ENCODE results near the gene SMARCB1. TPM values are rescaled to one million over a fixed set of nuclear protein-coding genes. Genes with fewer than 3 reads are reported as not detected.
A peak's percentile ranks its signal among the peaks of the same experiment; 100 is the strongest.

SMARCB1 gene
- total and polyA plus RNA-seq, 10 donors: 64.2 to 166 (median 85.8) TPM

DNA sequence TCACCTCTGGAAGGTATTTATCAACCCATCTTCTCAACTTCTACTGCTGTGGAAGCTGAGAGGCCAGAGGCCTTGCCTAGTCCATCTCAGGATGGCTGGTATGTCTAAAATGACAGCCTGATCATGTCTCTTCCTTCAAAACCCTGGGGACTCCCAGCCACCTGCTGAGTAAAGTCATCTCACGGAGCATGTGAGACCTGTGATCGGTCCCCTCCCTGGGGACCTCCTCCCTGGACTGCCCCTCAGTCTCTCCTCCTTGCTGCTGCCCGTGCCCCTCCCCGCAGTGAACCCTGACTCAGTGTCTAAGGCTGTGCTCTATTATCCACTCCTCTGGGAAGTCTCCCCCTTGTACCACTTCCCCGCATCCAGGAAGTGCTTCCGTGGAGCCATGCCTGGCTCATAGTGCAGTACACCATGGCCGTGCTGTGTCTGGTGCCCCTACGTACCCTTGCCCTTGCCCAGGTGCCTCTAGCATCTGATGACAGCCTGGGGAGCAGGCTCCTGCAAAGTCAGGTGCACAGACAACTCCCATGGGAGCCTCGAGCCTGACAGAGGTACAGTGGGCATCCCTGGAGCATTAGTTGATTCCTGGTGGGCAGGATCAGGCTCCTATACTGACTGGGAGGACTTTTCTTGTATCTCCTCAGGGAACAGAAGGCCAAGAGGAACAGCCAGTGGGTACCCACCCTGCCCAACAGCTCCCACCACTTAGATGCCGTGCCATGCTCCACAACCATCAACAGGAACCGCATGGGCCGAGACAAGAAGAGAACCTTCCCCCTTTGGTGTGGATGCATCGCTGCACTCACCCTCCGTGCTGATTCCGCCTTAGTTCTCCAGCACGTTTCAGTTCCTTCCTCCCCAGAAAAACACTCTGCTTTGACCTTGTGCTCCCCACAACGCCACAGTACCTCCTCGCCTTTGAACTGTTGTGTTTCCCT lies 13.8 kb downstream of the SMARCB1 start:
- H3K4me1 ChIP-seq: peaks cover 0 to 67% (median 45%) of the 10 kb centered on the region in 6 donors
- H3K36me3 ChIP-seq: peaks cover 0 to 100% (median 79%) of the 10 kb centered on the region in 6 donors
- TF ChIP-seq POLR2A (IDR thresholded peaks at IDR 0.05) (no peak), POLR2AphosphoS5 (IDR thresholded peaks at IDR 0.05) (peak; percentile 31 to 69 (median 61))
- TF ChIP-seq, protein P1, sequence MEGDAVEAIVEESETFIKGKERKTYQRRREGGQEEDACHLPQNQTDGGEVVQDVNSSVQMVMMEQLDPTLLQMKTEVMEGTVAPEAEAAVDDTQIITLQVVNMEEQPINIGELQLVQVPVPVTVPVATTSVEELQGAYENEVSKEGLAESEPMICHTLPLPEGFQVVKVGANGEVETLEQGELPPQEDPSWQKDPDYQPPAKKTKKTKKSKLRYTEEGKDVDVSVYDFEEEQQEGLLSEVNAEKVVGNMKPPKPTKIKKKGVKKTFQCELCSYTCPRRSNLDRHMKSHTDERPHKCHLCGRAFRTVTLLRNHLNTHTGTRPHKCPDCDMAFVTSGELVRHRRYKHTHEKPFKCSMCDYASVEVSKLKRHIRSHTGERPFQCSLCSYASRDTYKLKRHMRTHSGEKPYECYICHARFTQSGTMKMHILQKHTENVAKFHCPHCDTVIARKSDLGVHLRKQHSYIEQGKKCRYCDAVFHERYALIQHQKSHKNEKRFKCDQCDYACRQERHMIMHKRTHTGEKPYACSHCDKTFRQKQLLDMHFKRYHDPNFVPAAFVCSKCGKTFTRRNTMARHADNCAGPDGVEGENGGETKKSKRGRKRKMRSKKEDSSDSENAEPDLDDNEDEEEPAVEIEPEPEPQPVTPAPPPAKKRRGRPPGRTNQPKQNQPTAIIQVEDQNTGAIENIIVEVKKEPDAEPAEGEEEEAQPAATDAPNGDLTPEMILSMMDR (IDR thresholded peaks at IDR 0.05 in 8 of 11, conservative IDR thresholded peaks at IDR 0.05 in 3 of 11): no peak
- H3K27ac ChIP-seq: peak overlapping the region; percentile 39 to 85 (median 70)
- no peaks in the 10 kb centered on the region for H3K27me3 ChIP-seq (replicated peaks in 1 of 7)
- H3K4me3 ChIP-seq: peak overlapping the region in 1 of 8 donors; percentile 35
- 66 to 79% (median 71%) methylated on average over 18 of the region's 18 CpGs for WGBS, 5 donors
- H3K9me3 ChIP-seq: no peaks in the 10 kb centered on the region
- intact Hi-C loops (cut with DNase I; ENCODE audit: low total_unique reads): no loop called here
- DNase-seq: peak; percentile 86

DNA sequence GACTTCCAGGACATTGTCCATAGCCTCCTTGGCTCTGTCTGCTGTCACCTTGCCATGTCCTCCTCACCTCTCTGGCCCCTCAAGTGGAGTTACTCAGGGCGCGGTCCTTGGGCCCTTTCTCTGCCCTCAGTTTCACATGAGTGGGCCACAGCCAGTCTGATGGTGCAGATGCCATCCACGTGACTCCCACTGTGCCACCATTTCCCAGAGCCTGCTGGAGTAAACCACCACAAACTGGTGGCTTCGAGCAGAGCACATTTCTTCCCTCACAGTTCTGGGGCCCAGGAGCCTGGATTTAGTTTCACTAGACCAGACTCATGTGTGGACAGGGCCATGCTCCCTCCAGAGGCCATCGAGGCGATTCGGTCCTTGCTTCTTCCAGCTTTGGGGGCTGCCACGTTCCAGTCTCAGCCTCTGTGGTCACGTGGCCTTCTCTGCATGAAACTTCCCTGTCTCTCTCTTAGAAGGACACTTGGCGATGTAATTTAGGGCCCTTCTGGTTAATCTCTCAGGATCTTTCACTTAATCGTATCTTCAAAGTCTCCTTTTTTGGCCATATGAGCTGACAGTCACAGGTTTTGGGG lies 14.6 kb downstream of the SMARCB1 start:
- Histone ChIP-seq H3K36me3 (peaks cover 0 to 100% (median 75%) of the 10 kb centered on the region in 6 donors), H3K27ac (peak overlapping the region; percentile 39 to 85 (median 70)), H3K27me3 (replicated peaks in 1 of 7) (no peaks in the 10 kb centered on the region), H3K9me3 (no peaks in the 10 kb centered on the region), H3K4me3 (no peak overlapping the region), H3K4me1 (peaks cover 4 to 75% (median 48%) of the 10 kb centered on the region in 6 donors)
- intact Hi-C loops (cut with DNase I; ENCODE audit: low total_unique reads): no loop called here
- WGBS, 5 donors: 79 to 85% (median 80%) methylated on average over 9 to 11 of the region's 11 CpGs
- no peak for DNase-seq
- TF ChIP-seq POLR2AphosphoS5 (IDR thresholded peaks at IDR 0.05) (peak in 1 of 3 donors; percentile 3), POLR2A (IDR thresholded peaks at IDR 0.05) (no peak)
- TF ChIP-seq, protein P1 (IDR thresholded peaks at IDR 0.05 in 8 of 11, conservative IDR thresholded peaks at IDR 0.05 in 3 of 11): no peak

DNA sequence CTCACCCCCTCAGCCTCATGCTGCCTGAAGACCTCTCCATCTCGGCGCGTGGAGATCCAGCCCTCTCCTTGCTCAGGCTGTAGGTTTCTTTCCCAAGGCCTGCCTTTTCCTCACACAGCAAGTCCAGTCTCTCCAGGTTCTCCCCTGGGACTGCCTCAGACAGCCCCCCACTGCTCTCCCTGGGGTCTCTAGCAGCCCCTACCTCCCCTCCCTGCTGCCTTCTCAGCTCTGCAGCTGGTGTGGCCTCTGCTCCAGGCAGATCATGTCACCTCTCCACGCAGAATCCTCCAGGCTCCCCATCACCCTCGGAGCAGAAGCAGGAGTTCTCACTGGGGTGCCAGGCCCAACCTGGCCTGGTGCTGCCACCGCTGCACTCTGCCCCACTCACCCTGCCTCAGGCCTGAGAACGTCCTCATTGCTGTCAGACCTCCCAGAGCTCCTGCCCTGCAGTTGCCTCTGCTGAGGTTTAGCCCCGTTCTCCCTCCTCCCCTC lies 15.2 kb downstream of the SMARCB1 start:
- no peak for TF ChIP-seq POLR2A (IDR thresholded peaks at IDR 0.05)
- TF ChIP-seq POLR2AphosphoS5 (IDR thresholded peaks at IDR 0.05): peak in 1 of 3 donors; percentile 44
- Histone ChIP-seq H3K27ac (peak overlapping the region in 7 of 8 donors; percentile 43 to 85 (median 73)), H3K36me3 (peaks cover 0 to 100% (median 74%) of the 10 kb centered on the region in 6 donors), H3K4me1 (peaks cover 5 to 80% (median 48%) of the 10 kb centered on the region in 6 donors), H3K4me3 (no peak overlapping the region), H3K9me3 (no peaks in the 10 kb centered on the region), H3K27me3 (replicated peaks in 1 of 7) (no peaks in the 10 kb centered on the region)
- DNase-seq: no peak
- intact Hi-C loops (cut with DNase I; ENCODE audit: low total_unique reads): no loop called here
- 89 to 97% (median 93%) methylated on average over 8 of the region's 8 CpGs for WGBS, 5 donors

DNA sequence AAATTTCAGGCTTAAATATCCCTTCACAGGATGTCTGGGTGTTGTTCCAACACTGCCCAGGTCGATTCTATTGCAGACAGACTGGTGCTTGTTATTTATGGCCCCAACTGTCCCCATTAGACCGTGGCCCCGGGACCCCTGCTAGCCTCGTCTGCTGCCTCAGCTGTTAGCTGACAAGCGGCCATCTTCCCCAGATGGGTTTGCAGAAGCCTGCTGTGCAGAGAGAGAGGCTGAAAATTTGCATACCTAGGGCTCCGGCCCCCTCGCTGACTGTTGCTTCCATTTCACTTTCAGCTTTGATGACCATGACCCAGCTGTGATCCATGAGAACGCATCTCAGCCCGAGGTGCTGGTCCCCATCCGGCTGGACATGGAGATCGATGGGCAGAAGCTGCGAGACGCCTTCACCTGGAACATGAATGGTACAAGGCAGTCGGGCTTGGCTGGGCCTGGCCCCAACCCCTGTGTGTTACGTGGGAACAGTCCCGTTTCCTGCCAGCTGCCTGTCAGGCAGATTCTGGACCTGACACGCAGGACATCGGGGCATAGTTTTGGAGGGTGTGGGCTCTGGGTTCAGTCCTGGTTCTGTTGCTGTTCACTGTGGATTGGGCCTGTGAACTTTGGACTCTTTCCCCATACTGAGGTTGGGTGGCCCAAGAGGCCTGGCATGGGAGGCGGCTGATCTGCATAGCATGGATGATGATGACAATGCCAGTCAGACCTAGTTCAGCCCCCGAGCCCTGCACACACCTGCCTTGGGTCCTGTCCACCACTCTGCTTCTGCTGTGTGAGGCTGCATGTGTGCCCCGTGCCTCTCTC lies 16.4 kb downstream of the SMARCB1 start:
- H3K27ac ChIP-seq: peak overlapping the region in 5 of 8 donors; percentile 41 to 85 (median 74)
- intact Hi-C loops (cut with DNase I; ENCODE audit: low total_unique reads): no loop called here
- no peaks in the 10 kb centered on the region for H3K27me3 ChIP-seq (replicated peaks in 1 of 7)
- DNase-seq: no peak
- peak overlapping the region in 6 of 8 donors; percentile 8 to 64 (median 15) for H3K4me3 ChIP-seq
- no peaks in the 10 kb centered on the region for H3K9me3 ChIP-seq
- peaks cover 5 to 78% (median 50%) of the 10 kb centered on the region in 6 donors for H3K4me1 ChIP-seq
- peaks cover 0 to 100% (median 74%) of the 10 kb centered on the region in 6 donors for H3K36me3 ChIP-seq
- WGBS, 5 donors: 74 to 81% (median 78%) methylated on average over 19 to 21 of the region's 21 CpGs
- TF ChIP-seq POLR2A (IDR thresholded peaks at IDR 0.05): no peak
- TF ChIP-seq, protein P1 (IDR thresholded peaks at IDR 0.05 in 8 of 11, conservative IDR thresholded peaks at IDR 0.05 in 3 of 11): no peak
- TF ChIP-seq POLR2AphosphoS5 (IDR thresholded peaks at IDR 0.05): peak; percentile 48 to 62 (median 60)
